K562 (cell line): ENCODE results near the gene REEP2. TPM values are rescaled to one million over a fixed set of nuclear protein-coding genes. Genes with fewer than 3 reads are reported as not detected.

Experiments
- BDP1 ChIP-seq: IDR thresholded peaks from 3 replicates; pipeline ENCODE4 v1.6.1; 2011; ENCODE audit not compliant: insufficient read length, insufficient read depth
- CSDE1 ChIP-seq, 2 experiments: fragments of 450-650 bp; IDR thresholded peaks; 2 replicates each; pipeline ENCODE4 v1.6.1; 2016; ENCODE audit warnings: mild to moderate bottlenecking in 1 of 2
- ESRRB ChIP-seq: fragments of 250-450 bp; sonication (Bioruptor Pico); IDR thresholded peaks from 2 replicates; pipeline ENCODE4 v1.5.0; 2020; ENCODE audit warnings: mild to moderate bottlenecking, moderate library complexity, borderline replicate concordance
- FOXJ2 ChIP-seq: fragments of 200-800 bp; sonication (Bioruptor generic); IDR thresholded peaks from 2 replicates; pipeline ENCODE4 v1.6.1; 2016; ENCODE audit warnings: missing genetic modification characterization, missing compliant biosample characterization
- GABPB2 ChIP-seq: fragments of 250-450 bp; sonication (Bioruptor Pico); conservative IDR thresholded peaks from 2 replicates; pipeline ENCODE4 v1.5.1; 2021; ENCODE audit warnings: mild to moderate bottlenecking
- HNRNPH1 ChIP-seq: fragments of 200-400 bp; formaldehyde crosslinking; optimal IDR thresholded peaks from 2 replicates; pipeline ENCODE3; 2017; ENCODE audit warnings: low read depth, mild to moderate bottlenecking, low read length, moderate library complexity
- KAT2B ChIP-seq: IDR thresholded peaks from one replicate; pipeline ENCODE4 v1.6.1; 2012; ENCODE audit warnings: low read depth, mild to moderate bottlenecking, control low read depth, inconsistent platforms, low read length, moderate library complexity
- NR2C2 ChIP-seq, 2 experiments: fragments of 200-800 bp in 1 of 2; sonication (Bioruptor generic) in 1 of 2; sonication (generic) in 1 of 2; formaldehyde crosslinking in 1 of 2; IDR thresholded peaks; 2 replicates each; pipeline versions ENCODE4 v1.6.1 to v1.8.0; 2016 to 2022; ENCODE audit warnings: mild to moderate bottlenecking in 1 of 2, missing compliant biosample characterization in 1 of 2, missing genetic modification characterization in 1 of 2, missing genetic modification reagents in 1 of 2
- RFX7 ChIP-seq: fragments of 250-450 bp; sonication (Bioruptor Pico); IDR thresholded peaks from 2 replicates; pipeline ENCODE4 v1.5.1; 2021; ENCODE audit warnings: mild to moderate bottlenecking
- ZNF347 ChIP-seq: fragments of 450-650 bp; formaldehyde crosslinking; IDR thresholded peaks from 2 replicates; pipeline ENCODE4 v1.4.0; 2020; ENCODE audit warnings: low read depth, mild to moderate bottlenecking, moderate library complexity
- ZNF707 ChIP-seq: fragments of 250-450 bp; sonication (Bioruptor Pico); conservative IDR thresholded peaks from 2 replicates; pipeline ENCODE4 v1.8.0; 2022; ENCODE audit warnings: inconsistent platforms, mild to moderate bottlenecking, moderate library complexity
- polyA plus RNA-seq, 8 experiments: library from polyadenylated mRNA; depleted of rRNA in 4 of 8; stranded (reverse) in 5 of 8; unstranded in 3 of 8; fragments of >200 nt; fragmentation: Nextera tagmentation in 2 of 8; fragmentation: Illumina TruSeq in 1 of 8; extraction: Ambion mirVana in 2 of 8; extraction: Trizol in 1 of 8; gene quantifications; 2 replicates each; pipeline versions ENCODE4 v1.2.1 to v1.2.3, GENCODE V29; 2011 to 2014; ENCODE audit warnings: inconsistent platforms in 1 of 8, missing spikeins in 1 of 8
- total RNA-seq, 7 experiments: library from RNA; depleted of rRNA in 6 of 7; stranded (reverse); fragments of >200 nt in 6 of 7; fragmentation: Illumina TruSeq in 2 of 7; extraction: Trizol in 2 of 7; gene quantifications; 2 replicates each; pipeline versions ENCODE4 v1.2.1 to v1.2.3, GENCODE V29; 2011 to 2021; ENCODE audit warnings: low replicate concordance in 1 of 7
- TF ChIP-seq, protein P1 (sequence below): IDR thresholded peaks from 3 replicates; pipeline ENCODE4 v1.6.1; 2011; ENCODE audit warnings: borderline replicate concordance, mild to moderate bottlenecking, moderate library complexity; ENCODE audit not compliant: insufficient read length; ENCODE audit errors: extremely low read depth
- TF ChIP-seq, protein P2 (sequence below): fragments of 250-450 bp; sonication (Bioruptor Pico); IDR thresholded peaks from 2 replicates; pipeline ENCODE4 v1.4.0; 2020
- TF ChIP-seq, protein P3 (sequence below), 2 experiments: fragments of 450-650 bp; conservative IDR thresholded peaks; 2 replicates each; pipeline ENCODE4 v1.6.1; 2017; ENCODE audit warnings: mild to moderate bottlenecking in 2 of 2, moderate library complexity in 2 of 2

The REEP2 gene
- total and polyA plus RNA-seq, 9 of the 15 experiments (the other 6 are each of a cell fraction or from before 2014, with no cell fraction given) = 0.03 to 1.1 (median 0.12) TPM; not detected in 1

DNA sequence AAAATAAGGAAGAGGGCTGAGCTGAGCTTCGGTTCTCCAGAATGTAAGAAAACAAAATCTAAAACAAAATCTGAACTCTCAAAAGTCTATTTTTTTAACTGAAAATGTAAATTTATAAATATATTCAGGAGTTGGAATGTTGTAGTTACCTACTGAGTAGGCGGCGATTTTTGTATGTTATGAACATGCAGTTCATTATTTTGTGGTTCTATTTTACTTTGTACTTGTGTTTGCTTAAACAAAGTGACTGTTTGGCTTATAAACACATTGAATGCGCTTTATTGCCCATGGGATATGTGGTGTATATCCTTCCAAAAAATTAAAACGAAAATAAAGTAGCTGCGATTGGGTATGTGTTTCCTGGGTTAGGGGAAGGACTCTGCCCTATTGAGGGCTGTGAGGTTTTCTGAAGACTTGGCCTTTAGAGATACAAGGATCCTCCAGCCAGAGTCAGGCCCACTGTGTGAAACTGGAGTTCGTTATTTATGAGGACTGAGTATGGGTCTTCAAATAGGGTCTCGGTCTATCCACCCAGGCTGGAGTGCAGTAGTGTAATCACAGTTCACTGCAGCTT lies 30.2 kb downstream of the REEP2 start (continued):
- TF ChIP-seq RFX7 (CRISPR knock-in tag) = no peak; the same call in 1 of the 2 replicates
- no peak for TF ChIP-seq ESRRB (CRISPR knock-in tag)
- TF ChIP-seq BDP1 = no peak
- TF ChIP-seq KAT2B = no peak
- TF ChIP-seq, protein P1, sequence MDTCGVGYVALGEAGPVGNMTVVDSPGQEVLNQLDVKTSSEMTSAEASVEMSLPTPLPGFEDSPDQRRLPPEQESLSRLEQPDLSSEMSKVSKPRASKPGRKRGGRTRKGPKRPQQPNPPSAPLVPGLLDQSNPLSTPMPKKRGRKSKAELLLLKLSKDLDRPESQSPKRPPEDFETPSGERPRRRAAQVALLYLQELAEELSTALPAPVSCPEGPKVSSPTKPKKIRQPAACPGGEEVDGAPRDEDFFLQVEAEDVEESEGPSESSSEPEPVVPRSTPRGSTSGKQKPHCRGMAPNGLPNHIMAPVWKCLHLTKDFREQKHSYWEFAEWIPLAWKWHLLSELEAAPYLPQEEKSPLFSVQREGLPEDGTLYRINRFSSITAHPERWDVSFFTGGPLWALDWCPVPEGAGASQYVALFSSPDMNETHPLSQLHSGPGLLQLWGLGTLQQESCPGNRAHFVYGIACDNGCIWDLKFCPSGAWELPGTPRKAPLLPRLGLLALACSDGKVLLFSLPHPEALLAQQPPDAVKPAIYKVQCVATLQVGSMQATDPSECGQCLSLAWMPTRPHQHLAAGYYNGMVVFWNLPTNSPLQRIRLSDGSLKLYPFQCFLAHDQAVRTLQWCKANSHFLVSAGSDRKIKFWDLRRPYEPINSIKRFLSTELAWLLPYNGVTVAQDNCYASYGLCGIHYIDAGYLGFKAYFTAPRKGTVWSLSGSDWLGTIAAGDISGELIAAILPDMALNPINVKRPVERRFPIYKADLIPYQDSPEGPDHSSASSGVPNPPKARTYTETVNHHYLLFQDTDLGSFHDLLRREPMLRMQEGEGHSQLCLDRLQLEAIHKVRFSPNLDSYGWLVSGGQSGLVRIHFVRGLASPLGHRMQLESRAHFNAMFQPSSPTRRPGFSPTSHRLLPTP = no peak
- no peak for TF ChIP-seq NR2C2 (CRISPR knock-in tag; IDR thresholded peaks at IDR 0.05)
- TF ChIP-seq NR2C2 (tag; IDR thresholded peaks at IDR 0.05) = no peak
- TF ChIP-seq, protein P2, sequence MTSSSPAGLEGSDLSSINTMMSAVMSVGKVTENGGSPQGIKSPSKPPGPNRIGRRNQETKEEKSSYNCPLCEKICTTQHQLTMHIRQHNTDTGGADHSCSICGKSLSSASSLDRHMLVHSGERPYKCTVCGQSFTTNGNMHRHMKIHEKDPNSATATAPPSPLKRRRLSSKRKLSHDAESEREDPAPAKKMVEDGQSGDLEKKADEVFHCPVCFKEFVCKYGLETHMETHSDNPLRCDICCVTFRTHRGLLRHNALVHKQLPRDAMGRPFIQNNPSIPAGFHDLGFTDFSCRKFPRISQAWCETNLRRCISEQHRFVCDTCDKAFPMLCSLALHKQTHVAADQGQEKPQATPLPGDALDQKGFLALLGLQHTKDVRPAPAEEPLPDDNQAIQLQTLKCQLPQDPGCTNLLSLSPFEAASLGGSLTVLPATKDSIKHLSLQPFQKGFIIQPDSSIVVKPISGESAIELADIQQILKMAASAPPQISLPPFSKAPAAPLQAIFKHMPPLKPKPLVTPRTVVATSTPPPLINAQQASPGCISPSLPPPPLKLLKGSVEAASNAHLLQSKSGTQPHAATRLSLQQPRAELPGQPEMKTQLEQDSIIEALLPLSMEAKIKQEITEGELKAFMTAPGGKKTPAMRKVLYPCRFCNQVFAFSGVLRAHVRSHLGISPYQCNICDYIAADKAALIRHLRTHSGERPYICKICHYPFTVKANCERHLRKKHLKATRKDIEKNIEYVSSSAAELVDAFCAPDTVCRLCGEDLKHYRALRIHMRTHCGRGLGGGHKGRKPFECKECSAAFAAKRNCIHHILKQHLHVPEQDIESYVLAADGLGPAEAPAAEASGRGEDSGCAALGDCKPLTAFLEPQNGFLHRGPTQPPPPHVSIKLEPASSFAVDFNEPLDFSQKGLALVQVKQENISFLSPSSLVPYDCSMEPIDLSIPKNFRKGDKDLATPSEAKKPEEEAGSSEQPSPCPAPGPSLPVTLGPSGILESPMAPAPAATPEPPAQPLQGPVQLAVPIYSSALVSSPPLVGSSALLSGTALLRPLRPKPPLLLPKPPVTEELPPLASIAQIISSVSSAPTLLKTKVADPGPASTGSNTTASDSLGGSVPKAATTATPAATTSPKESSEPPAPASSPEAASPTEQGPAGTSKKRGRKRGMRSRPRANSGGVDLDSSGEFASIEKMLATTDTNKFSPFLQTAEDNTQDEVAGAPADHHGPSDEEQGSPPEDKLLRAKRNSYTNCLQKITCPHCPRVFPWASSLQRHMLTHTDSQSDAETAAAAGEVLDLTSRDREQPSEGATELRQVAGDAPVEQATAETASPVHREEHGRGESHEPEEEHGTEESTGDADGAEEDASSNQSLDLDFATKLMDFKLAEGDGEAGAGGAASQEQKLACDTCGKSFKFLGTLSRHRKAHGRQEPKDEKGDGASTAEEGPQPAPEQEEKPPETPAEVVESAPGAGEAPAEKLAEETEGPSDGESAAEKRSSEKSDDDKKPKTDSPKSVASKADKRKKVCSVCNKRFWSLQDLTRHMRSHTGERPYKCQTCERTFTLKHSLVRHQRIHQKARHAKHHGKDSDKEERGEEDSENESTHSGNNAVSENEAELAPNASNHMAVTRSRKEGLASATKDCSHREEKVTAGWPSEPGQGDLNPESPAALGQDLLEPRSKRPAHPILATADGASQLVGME = no peak
- TF ChIP-seq FOXJ2 (tag) = no peak
- TF ChIP-seq, protein P3, sequence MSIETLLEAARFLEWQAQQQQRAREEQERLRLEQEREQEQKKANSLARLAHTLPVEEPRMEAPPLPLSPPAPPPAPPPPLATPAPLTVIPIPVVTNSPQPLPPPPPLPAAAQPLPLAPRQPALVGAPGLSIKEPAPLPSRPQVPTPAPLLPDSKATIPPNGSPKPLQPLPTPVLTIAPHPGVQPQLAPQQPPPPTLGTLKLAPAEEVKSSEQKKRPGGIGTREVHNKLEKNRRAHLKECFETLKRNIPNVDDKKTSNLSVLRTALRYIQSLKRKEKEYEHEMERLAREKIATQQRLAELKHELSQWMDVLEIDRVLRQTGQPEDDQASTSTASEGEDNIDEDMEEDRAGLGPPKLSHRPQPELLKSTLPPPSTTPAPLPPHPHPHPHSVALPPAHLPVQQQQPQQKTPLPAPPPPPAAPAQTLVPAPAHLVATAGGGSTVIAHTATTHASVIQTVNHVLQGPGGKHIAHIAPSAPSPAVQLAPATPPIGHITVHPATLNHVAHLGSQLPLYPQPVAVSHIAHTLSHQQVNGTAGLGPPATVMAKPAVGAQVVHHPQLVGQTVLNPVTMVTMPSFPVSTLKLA (conservative IDR thresholded peaks at IDR 0.05) = no peak
- no peak for TF ChIP-seq CSDE1 (IDR thresholded peaks at IDR 0.05)
- TF ChIP-seq ZNF347 (CRISPR knock-in tag) = no peak
- peak; percentile 36; the same call in 1 of the 2 replicates for TF ChIP-seq GABPB2 (CRISPR knock-in tag)
- no peak for TF ChIP-seq ZNF707 (CRISPR knock-in tag)
- no peak for TF ChIP-seq HNRNPH1
